HG02759 (cell line): ENCODE measurements around the gene TMEM254.
"Not testable (repeated sequence)": the region's sequence is repeated elsewhere in the genome, so short reads cannot be mapped to it uniquely, and the experiment has no call there.

Source experiments
- ATAC-seq: cut with Tn5 transposase; IDR thresholded peaks from one replicate; pipeline ENCODE4 v1.9.1; 2021; ENCODE audit warnings: mild to moderate bottlenecking, moderate library complexity; ENCODE audit not compliant: unreplicated experiment

TMEM254 gene

DNA sequence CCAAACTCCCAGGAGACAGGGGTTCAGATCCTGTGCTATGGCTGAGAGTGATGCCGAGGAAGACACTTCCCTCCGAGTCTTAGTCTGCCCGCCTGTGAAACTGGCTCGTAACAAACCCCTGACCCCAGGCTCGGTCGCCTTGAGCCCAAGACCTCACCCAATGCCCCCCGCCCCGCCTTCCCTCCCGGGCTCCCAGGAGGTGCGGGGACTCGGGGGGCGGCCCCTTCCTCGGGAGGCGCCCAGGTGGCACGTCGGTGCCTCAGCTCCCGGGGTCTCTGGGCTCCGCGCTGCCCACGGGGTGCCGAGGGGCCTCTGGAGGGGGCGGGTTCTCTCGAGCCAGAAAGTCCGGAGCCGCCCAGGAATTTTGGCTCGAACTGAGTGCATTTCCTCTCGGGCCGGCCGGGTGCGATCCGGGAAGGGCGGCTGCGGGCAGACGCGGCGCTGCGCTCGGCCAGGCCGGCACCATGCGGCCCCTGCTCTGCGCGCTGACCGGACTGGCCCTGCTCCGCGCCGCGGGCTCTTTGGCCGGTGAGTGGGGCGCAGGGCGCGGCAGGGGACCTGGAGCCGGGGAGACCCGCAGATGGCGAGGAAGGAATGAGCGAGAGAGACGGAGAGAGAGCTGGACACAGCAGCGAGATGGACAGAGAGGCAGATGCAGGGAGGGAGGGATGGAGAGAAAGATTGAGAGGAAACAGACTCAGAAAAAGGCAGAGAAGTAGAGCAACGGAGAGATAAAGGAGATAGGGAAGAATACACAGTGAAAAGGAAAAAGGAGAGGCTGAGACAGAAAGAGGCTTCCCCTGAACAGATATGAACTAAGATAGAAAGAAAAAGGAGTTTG is 54.1 kb downstream of the TMEM254 start, which contains the start of gene PLAC9:
Gene PLAC9 (plus strand): TSS at position 432 of the 841 bp plus-strand sequence. CDS start 33 bp downstream, at position 465.
- ATAC-seq: no peak

DNA sequence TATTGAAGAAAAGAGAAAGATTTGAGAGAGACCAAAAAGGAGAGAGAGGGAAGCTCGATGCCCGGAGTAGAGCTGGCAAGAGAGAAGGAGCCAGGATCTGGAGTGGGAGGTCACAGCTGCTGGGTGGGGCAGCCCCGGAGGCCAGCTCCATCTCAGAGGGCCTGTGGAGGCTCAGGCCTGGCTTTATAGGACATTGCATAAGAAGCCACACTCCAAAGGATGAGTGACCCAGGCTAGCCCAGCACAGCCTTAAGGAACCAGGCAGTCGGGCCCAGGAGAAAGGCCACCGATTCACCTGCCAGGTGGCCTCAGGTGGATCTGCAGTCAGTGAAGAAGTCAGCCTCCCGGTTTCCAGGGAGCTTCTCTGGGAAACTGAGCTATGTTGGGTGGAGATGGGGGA is 54.7 kb downstream of the TMEM254 start:
- ATAC-seq: no peak

DNA sequence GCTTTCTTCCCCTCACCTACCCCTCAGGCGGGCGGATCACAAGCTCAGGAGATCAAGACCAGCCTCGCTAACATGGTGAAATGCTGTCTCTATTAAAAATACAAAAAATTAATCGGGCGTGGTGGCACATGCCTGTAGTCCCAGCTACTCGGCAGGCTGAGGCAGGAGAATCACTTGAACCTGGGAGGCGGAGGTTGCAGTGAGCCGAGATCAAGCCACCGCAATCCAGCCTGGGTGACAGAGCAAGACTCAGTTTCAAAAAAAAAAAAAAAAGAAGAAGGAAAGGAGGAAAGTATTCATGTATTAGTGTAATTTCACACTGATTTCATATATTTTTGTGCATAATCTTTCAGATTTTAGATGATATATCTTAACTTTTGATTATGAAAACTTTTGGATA is 55.2 kb downstream of the TMEM254 start:
- not testable (repeated sequence) for ATAC-seq

DNA sequence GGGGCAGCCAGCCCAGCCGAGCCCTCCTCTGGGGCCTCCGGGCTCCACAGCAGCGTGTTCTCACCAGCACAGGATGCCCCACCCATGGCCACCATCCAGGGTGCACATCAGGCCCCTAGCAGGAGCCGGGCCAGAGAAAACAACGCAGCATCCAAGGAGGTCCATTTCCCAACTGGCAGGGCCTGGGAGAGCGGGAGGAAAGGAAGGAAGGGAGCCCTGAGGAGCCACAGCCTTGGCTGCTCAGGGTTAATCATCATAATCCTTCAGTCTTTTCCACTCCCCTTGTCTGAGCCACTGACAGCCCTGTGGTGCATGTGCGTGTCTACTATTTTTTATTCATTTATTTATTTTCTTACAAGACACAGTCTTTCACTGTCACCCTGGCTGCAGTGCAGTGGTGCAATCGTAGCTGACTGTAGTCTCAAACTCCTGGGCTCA is 57.7 kb downstream of the TMEM254 start:
- ATAC-seq: no peak

DNA sequence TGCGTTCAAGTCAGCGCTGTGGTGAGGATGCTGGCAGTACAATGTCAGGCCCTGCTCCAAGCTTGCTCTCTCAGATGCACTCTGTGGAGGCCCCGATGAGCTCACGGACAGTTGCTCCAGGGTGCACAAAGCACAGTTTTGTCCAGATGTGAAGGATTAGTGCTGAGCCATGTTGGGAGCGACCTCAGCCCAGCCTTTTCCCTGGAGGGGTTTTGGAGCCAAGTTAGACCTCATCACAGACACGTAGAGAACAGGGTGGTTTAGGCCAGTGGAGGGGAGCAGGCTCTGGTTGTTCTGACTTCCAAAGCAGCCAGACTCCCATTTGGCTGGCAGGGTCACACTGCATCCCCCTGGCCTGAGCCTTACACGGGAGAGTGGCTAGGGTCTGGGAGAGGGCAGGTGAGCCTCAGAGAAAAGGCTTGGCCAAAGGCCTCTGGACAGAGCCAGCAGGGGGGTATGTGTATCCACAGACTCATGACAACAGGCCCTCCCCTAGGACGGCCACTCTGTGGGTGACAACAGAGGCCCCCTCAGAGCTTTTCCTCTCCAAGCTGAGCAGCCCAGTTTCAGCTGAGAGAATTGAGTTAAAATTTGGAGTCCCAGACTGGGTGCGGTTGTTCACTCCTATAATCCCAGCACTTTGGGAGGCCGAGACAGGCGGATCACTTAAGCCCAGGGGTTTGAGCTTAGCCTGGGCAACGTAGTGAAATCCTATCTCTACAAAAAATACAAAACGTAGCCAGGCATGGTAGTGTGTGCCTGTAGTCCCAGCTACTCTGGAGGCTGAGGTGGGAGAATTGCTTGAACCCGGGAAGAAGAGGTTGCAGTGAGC is 58.8 kb downstream of the TMEM254 start:
- ATAC-seq: no peak

DNA sequence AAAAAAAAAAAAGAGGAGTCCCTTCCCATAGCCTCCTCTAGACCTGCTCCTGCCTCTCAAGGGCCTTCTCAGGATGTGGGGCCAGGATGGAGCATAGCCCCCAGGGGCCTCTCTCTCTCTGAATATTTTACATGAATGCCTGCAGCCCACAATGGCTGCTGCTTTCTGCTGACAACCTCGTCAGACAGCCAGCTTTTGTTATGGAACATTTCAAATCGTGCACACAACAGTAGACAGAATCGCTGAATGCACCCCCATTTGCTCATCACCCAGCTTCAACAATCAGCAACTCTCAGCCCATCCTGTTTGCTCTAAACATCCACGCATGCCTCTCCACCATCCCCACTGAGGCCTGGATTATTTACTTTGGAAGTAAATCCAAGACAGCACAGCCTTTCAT is 59.5 kb downstream of the TMEM254 start:
- ATAC-seq: no peak

DNA sequence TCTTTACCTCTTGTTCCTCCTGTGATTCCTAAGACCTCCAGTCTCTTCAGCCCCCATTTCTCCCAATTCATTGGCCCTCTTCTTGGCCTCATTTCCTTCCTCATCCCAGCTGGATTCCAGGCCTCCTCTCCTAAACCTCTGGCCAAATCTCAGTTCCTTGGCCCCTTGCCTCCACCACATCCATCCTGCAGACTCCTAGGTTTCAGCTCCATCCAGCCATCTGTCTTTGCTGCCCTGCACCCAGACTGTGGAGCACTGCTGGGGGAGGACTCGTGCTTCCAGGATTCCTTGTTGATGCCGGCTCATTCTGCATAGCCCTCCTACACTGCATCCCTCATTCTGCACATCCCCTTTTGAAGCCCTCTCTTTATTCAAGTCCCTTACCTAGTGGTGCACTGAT is 60.8 kb downstream of the TMEM254 start:
- ATAC-seq: no peak

DNA sequence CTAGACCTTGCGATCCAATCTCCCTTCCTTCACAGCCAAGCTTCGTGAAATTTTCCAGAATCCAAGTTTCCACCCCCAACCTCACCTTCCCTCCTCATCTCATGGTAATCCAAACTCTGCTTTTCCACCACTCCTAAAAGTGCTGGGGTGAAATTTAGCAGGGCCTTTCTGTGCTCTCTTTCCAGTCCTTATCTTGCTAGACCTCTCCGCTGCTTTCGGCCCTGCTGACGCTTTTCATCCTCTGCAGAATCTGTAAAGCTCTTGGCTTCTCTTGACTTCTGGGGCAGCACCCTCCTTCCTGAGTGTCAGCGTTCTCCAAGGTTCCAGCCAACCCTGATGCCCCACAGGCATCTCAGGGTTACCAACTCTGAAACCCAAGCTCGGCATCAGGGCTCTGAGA is 61.8 kb downstream of the TMEM254 start:
- no peak for ATAC-seq

DNA sequence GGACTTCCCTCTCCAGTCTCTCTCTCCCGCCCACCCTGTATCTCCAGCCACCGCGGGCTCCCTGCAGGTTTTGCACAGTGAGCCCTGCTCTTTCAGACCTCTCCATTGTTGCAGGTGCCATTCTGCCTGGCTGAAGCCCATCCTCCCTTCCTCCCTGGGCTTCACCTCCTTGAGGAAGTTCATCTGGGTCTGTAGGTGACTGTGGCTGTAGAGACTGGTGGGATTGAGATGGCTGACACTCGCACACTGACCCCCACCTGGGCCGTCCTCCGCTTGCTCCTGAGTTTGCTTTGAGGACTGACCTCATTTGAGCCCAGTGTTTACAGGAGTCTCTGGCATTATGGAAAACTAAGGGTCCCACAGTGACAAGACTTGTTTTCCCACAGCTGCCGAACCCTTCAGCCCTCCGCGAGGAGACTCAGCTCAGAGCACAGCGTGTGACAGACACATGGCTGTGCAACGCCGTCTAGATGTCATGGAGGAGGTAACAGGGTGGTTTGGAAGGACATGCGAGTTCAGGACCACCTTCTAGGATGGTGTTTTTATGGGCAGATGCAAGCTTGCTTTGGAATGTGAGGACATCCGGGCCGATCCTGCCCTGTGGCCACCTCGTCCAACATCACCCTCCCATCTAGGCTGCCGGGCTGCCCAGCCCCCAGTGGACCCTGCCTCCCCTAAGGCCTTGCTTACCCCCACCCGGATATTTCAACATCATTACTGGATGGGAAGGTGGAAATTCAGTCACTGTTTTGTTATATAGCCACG is 63.4 kb downstream of the TMEM254 start:
- ATAC-seq: no peak
